ENCODE measurements around the gene GPR52. TPM values are rescaled to one million over a fixed set of nuclear protein-coding genes. Genes with fewer than 3 reads are reported as not detected.

GPR52 gene
- total and polyA plus RNA-seq, 3 donors from 2014 or later: 4.8 to 7.5 TPM; not detected in 1

DNA sequence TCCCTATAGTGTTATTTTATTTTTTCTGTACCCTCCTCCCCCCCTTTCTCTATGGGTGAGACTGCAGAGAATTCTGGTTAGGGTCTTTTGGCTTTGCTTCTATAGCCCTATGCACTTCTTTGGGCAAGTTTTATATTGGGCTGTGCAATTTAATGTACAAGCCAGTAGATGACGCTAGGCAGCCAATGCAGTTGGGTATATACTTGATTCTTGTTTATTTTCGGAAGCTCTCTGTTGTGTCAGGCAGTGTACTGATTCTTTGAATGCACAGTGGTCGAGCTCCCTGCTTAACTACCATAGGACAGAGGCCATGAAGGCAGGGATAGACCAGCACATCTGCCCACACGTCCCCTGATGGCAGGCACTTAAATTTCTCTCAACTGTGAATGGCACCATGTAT is 34.1 kb upstream of the GPR52 start:
- Histone ChIP-seq H3K27me3 (no peaks in the 10 kb centered on the region), H3K4me3 (no peak overlapping the region), H3K36me3 (ENCODE audit: low read depth, missing control alignments) (no peaks in the 10 kb centered on the region), H3K9me3 (no peaks in the 10 kb centered on the region), H3K4me1 (no peaks in the 10 kb centered on the region), H3K27ac (no peak overlapping the region)
- intact Hi-C loops (cut with DNase I; ENCODE audit: low total_unique reads): no loop called here
- 74 to 76% methylated on average over 4 of the region's 4 CpGs for WGBS, 2 donors
- no peak for DNase-seq
- TF ChIP-seq, protein P1, sequence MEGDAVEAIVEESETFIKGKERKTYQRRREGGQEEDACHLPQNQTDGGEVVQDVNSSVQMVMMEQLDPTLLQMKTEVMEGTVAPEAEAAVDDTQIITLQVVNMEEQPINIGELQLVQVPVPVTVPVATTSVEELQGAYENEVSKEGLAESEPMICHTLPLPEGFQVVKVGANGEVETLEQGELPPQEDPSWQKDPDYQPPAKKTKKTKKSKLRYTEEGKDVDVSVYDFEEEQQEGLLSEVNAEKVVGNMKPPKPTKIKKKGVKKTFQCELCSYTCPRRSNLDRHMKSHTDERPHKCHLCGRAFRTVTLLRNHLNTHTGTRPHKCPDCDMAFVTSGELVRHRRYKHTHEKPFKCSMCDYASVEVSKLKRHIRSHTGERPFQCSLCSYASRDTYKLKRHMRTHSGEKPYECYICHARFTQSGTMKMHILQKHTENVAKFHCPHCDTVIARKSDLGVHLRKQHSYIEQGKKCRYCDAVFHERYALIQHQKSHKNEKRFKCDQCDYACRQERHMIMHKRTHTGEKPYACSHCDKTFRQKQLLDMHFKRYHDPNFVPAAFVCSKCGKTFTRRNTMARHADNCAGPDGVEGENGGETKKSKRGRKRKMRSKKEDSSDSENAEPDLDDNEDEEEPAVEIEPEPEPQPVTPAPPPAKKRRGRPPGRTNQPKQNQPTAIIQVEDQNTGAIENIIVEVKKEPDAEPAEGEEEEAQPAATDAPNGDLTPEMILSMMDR (IDR thresholded peaks at IDR 0.05): peak in 2 of 3 experiments; percentile 14 to 19
- TF ChIP-seq POLR2A (IDR thresholded peaks at IDR 0.05): no peak

- TF ChIP-seq, protein P1 (IDR thresholded peaks at IDR 0.05): no peak
- TF ChIP-seq POLR2A (IDR thresholded peaks at IDR 0.05): no peak
- intact Hi-C loops (cut with DNase I; ENCODE audit: low total_unique reads): no loop called here
- 70 to 79% methylated on average over 1 of the region's 1 CpG for WGBS, 2 donors
These were observed 33.6 kb upstream of the GPR52 start for GRCh38 chr1:174414203-174414602.

GRCh38 chr1:174415506-174415905 is 32.3 kb upstream of the GPR52 start:
- TF ChIP-seq, protein P1 (IDR thresholded peaks at IDR 0.05): no peak
- no peak for TF ChIP-seq POLR2A (IDR thresholded peaks at IDR 0.05)
- intact Hi-C loops (cut with DNase I; ENCODE audit: low total_unique reads): no loop called here
- 98 to 99% methylated on average over 2 of the region's 2 CpGs for WGBS, 2 donors
- DNase-seq: no peak
- H3K36me3 ChIP-seq (ENCODE audit: low read depth, missing control alignments): no peaks in the 10 kb centered on the region
- no peaks in the 10 kb centered on the region for H3K27me3 ChIP-seq
- no peak overlapping the region for H3K27ac ChIP-seq
- no peak overlapping the region for H3K4me3 ChIP-seq
- H3K9me3 ChIP-seq: no peaks in the 10 kb centered on the region
- no peaks in the 10 kb centered on the region for H3K4me1 ChIP-seq

More at GRCh38 chr1:174414203-174414602, 33.6 kb upstream of the GPR52 start:
- Histone ChIP-seq H3K27me3 (no peaks in the 10 kb centered on the region), H3K36me3 (ENCODE audit: low read depth, missing control alignments) (no peaks in the 10 kb centered on the region), H3K4me1 (no peaks in the 10 kb centered on the region), H3K9me3 (no peaks in the 10 kb centered on the region), H3K27ac (no peak overlapping the region), H3K4me3 (no peak overlapping the region)
- DNase-seq: no peak

- TF ChIP-seq, protein P1 (IDR thresholded peaks at IDR 0.05): no peak
- no peak for TF ChIP-seq POLR2A (IDR thresholded peaks at IDR 0.05)
- H3K4me3 ChIP-seq: no peak overlapping the region
- intact Hi-C loops (cut with DNase I; ENCODE audit: low total_unique reads): no loop called here
- H3K27me3 ChIP-seq: no peaks in the 10 kb centered on the region
- WGBS, 2 donors: 92 to 95% methylated on average over 2 of the region's 2 CpGs
- no peak overlapping the region for H3K27ac ChIP-seq
- no peaks in the 10 kb centered on the region for H3K36me3 ChIP-seq (ENCODE audit: low read depth, missing control alignments)
- no peaks in the 10 kb centered on the region for H3K9me3 ChIP-seq
- H3K4me1 ChIP-seq: no peaks in the 10 kb centered on the region
- DNase-seq: no peak
These were observed 29.8 kb upstream of the GPR52 start for GRCh38 chr1:174417921-174418320.

GRCh38 chr1:174425121-174425520 is 22.6 kb upstream of the GPR52 start:
- no peak overlapping the region for H3K27ac ChIP-seq
- H3K9me3 ChIP-seq: no peaks in the 10 kb centered on the region
- intact Hi-C loops (cut with DNase I; ENCODE audit: low total_unique reads): no loop called here
- no peaks in the 10 kb centered on the region for H3K36me3 ChIP-seq (ENCODE audit: low read depth, missing control alignments)
- DNase-seq: no peak
- no peak for TF ChIP-seq POLR2A (IDR thresholded peaks at IDR 0.05)
- TF ChIP-seq, protein P1 (IDR thresholded peaks at IDR 0.05): no peak
- no peak overlapping the region for H3K4me3 ChIP-seq
- H3K4me1 ChIP-seq: no peaks in the 10 kb centered on the region
- no peaks in the 10 kb centered on the region for H3K27me3 ChIP-seq

Data from testis (tissue), 3 donors.